ACC112 (cell line): ENCODE results near the gene VTI1A.
A peak's percentile ranks its signal among the peaks of the same experiment; 100 is the strongest.

ENCODE experiments used
- H2AFZ ChIP-seq: fragments of 200-600 bp; sonication (generic); one replicate; pipeline ENCODE4 v1.6.0; 2017; ENCODE audit warnings: antibody characterized with exemption, low read length; ENCODE audit not compliant: unreplicated experiment
- H3K27ac ChIP-seq: fragments of 200-600 bp; sonication (generic); 2 replicates; pipeline ENCODE4 v1.5.1; 2014; ENCODE audit warnings: low read depth, mild to moderate bottlenecking, antibody characterized with exemption, low read length, moderate library complexity
- H3K27me3 ChIP-seq: fragments of 200-600 bp; sonication (generic); 2 replicates; pipeline ENCODE4 v1.6.1; 2014; ENCODE audit warnings: mild to moderate bottlenecking, antibody characterized with exemption, low read length, moderate library complexity, mixed read lengths; ENCODE audit not compliant: insufficient read depth
- H3K36me3 ChIP-seq: fragments of 200-600 bp; sonication (generic); 2 replicates; pipeline ENCODE4 v1.6.1; 2016; ENCODE audit warnings: mild to moderate bottlenecking, antibody characterized with exemption, low read length, moderate library complexity, mixed read lengths; ENCODE audit not compliant: insufficient read depth
- H3K4me1 ChIP-seq: fragments of 200-600 bp; sonication (generic); one replicate; pipeline ENCODE4 v1.6.1; 2016; ENCODE audit warnings: low read length, mixed read lengths; ENCODE audit not compliant: insufficient read depth, unreplicated experiment, control insufficient read depth
- H3K4me3 ChIP-seq: fragments of 200-600 bp; sonication (generic); 2 replicates; pipeline ENCODE4 v1.5.1; 2014; ENCODE audit warnings: mild to moderate bottlenecking, low read depth, low read length
- H3K79me2 ChIP-seq: fragments of 200-600 bp; sonication (generic); one replicate; pipeline ENCODE4 v1.6.0; 2016; ENCODE audit warnings: low read length; ENCODE audit not compliant: control insufficient read depth, unreplicated experiment, insufficient read depth

VTI1A gene

DNA sequence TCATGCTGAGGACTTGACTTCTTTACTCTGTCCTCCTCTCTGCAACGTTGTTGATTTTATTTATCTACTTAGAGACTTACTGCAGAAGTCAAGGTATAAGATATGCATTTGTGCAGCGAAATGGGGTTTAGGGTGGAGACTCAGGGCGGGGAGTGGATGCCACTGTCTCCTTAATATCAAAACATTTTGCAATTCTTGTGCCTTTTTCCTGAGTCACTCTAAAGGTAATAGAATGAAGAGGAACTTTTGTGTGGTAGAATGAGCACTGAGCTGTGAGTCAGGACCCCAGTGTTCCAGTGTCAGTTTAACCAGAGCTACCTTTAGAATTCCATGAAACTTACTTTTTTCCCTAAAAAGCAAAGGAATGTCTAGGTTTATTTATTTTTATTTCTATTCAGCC, 78.2 kb downstream of the VTI1A start:
- H3K79me2 ChIP-seq: no peaks in the 10 kb centered on the region
- H3K4me3 ChIP-seq: no peak overlapping the region
- no peak overlapping the region for H3K27ac ChIP-seq

DNA sequence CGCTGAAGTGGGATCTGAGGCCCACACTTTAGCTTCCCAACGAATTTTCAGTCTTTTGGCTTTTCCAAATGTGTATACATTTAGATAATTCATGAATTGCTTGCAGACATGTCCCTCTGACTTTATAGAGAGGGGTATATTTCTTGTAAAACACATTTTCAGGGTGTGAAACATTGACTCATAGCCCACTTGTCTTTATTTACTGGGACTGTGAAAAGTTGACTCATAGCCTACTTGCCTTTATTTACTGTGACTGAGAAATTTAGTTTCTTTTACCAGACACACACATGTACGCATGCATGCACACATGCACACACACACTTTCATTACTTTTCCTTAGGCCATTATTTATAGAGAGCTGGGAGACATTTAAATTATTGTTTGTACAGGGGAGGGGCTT, 79.1 kb downstream of the VTI1A start:
- H3K4me3 ChIP-seq: no peak overlapping the region; the same call in 1 of the 2 replicates
- no peaks in the 10 kb centered on the region for H3K27me3 ChIP-seq
- H3K36me3 ChIP-seq: no peaks in the 10 kb centered on the region
- H3K79me2 ChIP-seq: no peaks in the 10 kb centered on the region
- H3K27ac ChIP-seq: no peak overlapping the region
- H2AFZ ChIP-seq: no peak overlapping the region
- peaks cover 38% of the 10 kb centered on the region for H3K4me1 ChIP-seq

More for the DNA sequence above, 78.2 kb downstream of the VTI1A start:
- no peaks in the 10 kb centered on the region for H3K27me3 ChIP-seq
- no peaks in the 10 kb centered on the region for H3K36me3 ChIP-seq
- no peak overlapping the region for H2AFZ ChIP-seq
- H3K4me1 ChIP-seq: peaks cover 38% of the 10 kb centered on the region

- H3K27ac ChIP-seq: no peak overlapping the region
- no peaks in the 10 kb centered on the region for H3K79me2 ChIP-seq
- H3K36me3 ChIP-seq: no peaks in the 10 kb centered on the region
- H2AFZ ChIP-seq: peak overlapping the region; percentile 72
- peaks cover 38% of the 10 kb centered on the region for H3K4me1 ChIP-seq
- H3K27me3 ChIP-seq: no peaks in the 10 kb centered on the region
- peak overlapping the region; percentile 60 for H3K4me3 ChIP-seq
Measured at GRCh38 chr10:112526906-112527305, 79.9 kb downstream of the VTI1A start.

GRCh38 chr10:112528235-112528634, 81.2 kb downstream of the VTI1A start:
- no peak overlapping the region for H2AFZ ChIP-seq
- H3K4me3 ChIP-seq: no peak overlapping the region
- no peaks in the 10 kb centered on the region for H3K36me3 ChIP-seq
- H3K79me2 ChIP-seq: no peaks in the 10 kb centered on the region
- peaks cover 43% of the 10 kb centered on the region for H3K4me1 ChIP-seq
- H3K27ac ChIP-seq: no peak overlapping the region
- no peaks in the 10 kb centered on the region for H3K27me3 ChIP-seq

- no peaks in the 10 kb centered on the region for H3K79me2 ChIP-seq
- peaks cover 30% of the 10 kb centered on the region for H3K4me1 ChIP-seq
- H3K27me3 ChIP-seq: no peaks in the 10 kb centered on the region
- no peaks in the 10 kb centered on the region for H3K36me3 ChIP-seq
- peak overlapping the region; percentile 77 for H2AFZ ChIP-seq
- H3K4me3 ChIP-seq: peak overlapping the region; percentile 82
- H3K27ac ChIP-seq: peak overlapping the region; percentile 39
Measured at GRCh38 chr10:112531421-112531820, 84.4 kb downstream of the VTI1A start.

GRCh38 chr10:112532189-112532588, 85.2 kb downstream of the VTI1A start:
- H3K79me2 ChIP-seq: no peaks in the 10 kb centered on the region
- H3K4me3 ChIP-seq: peak overlapping the region; percentile 82
- H3K36me3 ChIP-seq: no peaks in the 10 kb centered on the region
- H3K27ac ChIP-seq: peak overlapping the region; percentile 39
- no peaks in the 10 kb centered on the region for H3K27me3 ChIP-seq
- H3K4me1 ChIP-seq: peaks cover 26% of the 10 kb centered on the region
- H2AFZ ChIP-seq: peak overlapping the region; percentile 77

GRCh38 chr10:112532956-112533355, 85.9 kb downstream of the VTI1A start:
- Histone ChIP-seq H3K36me3 (no peaks in the 10 kb centered on the region), H3K27ac (peak overlapping the region; percentile 39), H3K4me3 (peak overlapping the region; percentile 82), H3K79me2 (no peaks in the 10 kb centered on the region), H3K4me1 (peaks cover 24% of the 10 kb centered on the region), H3K27me3 (no peaks in the 10 kb centered on the region), H2AFZ (peak overlapping the region; percentile 74)

GRCh38 chr10:112533916-112534315, 86.9 kb downstream of the VTI1A start:
- no peak overlapping the region for H3K4me3 ChIP-seq
- no peaks in the 10 kb centered on the region for H3K79me2 ChIP-seq
- no peak overlapping the region for H2AFZ ChIP-seq
- H3K27me3 ChIP-seq: no peaks in the 10 kb centered on the region
- H3K36me3 ChIP-seq: peaks cover 3% of the 10 kb centered on the region; the same call in 1 of the 2 replicates
- peaks cover 15% of the 10 kb centered on the region for H3K4me1 ChIP-seq
- no peak overlapping the region for H3K27ac ChIP-seq

DNA sequence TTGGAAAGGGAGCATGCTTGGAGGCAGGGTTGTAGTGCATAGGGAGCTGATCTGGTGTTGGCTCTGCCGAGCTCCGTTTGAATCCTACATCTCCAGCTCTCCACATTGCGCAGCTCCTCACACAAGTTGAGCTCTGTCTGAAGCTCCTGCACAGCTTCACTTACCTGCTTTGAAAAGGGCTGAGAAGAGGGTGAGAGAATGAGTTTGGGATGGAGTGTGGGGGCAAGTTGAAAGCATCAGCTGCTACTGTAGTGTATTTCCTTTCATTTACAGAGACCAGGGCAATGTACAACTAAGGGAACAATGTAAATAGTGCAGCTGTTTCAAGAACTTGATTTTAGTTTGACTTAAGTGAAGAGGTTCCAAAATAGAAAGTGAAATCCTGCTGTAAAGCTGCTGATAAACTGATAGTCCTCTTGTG, 88.5 kb downstream of the VTI1A start:
- H3K4me1 ChIP-seq: peaks cover 15% of the 10 kb centered on the region
- peaks cover 12% of the 10 kb centered on the region; the same call in 1 of the 2 replicates for H3K36me3 ChIP-seq
- no peaks in the 10 kb centered on the region for H3K27me3 ChIP-seq
- no peaks in the 10 kb centered on the region for H3K79me2 ChIP-seq
- peak overlapping the region; percentile 73 for H3K4me3 ChIP-seq
- peak overlapping the region; percentile 57 for H2AFZ ChIP-seq
- H3K27ac ChIP-seq: no peak overlapping the region

DNA sequence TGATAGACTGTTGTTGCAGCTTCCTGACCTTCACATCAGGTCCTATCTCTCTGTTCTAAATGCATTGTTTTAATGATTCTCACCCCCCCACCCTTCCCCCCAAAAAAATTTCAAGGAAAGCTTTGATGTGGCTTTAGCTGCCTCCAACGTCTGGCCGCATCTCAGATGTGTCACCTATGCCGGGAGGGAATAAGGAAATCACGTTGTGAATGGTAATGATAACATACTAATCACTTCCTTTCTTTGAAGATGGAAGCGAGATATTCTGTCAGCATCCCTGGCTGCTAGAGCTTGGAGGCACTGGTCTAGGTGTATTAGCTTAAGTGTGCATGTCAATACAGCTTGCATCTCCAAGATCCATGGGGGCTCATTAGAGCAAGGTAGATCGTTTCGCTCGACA, 89.6 kb downstream of the VTI1A start:
- no peaks in the 10 kb centered on the region for H3K79me2 ChIP-seq
- H2AFZ ChIP-seq: no peak overlapping the region
- H3K36me3 ChIP-seq: peaks cover 15% of the 10 kb centered on the region; the same call in 1 of the 2 replicates
- H3K4me1 ChIP-seq: peaks cover 15% of the 10 kb centered on the region
- H3K4me3 ChIP-seq: no peak overlapping the region
- no peak overlapping the region for H3K27ac ChIP-seq
- H3K27me3 ChIP-seq: no peaks in the 10 kb centered on the region

- Histone ChIP-seq H2AFZ (no peak overlapping the region), H3K79me2 (no peaks in the 10 kb centered on the region), H3K36me3 (peaks cover 15% of the 10 kb centered on the region; the same call in 1 of the 2 replicates)
Measured at GRCh38 chr10:112538168-112538567, 91.2 kb downstream of the VTI1A start.

More at GRCh38 chr10:112538168-112538567, 91.2 kb downstream of the VTI1A start:
- no peaks in the 10 kb centered on the region for H3K27me3 ChIP-seq
- no peak overlapping the region for H3K27ac ChIP-seq
- no peak overlapping the region for H3K4me3 ChIP-seq
- peaks cover 10% of the 10 kb centered on the region for H3K4me1 ChIP-seq
